Body of pancreas (tissue), 4 donors: ENCODE results near the gene ADAMTS7. TPM values are rescaled to one million over a fixed set of nuclear protein-coding genes. Genes with fewer than 3 reads are reported as not detected.

Source experiments
- ATAC-seq: fragments of 150-250 bp; one replicate; pipeline ENCODE4 v1.9.1; 2016
- DNase-seq, 4 donors: peaks; one replicate each; pipeline ENCODE4 v3.0.0-alpha.2; 2019
- H3K27ac ChIP-seq, 4 donors: fragments of 200-600 bp; sonication (generic); 1 replicate in 3 of 4; 2 replicates in 1 of 4; pipeline versions ENCODE4 v1.5.1 to v1.6.1; 2016 to 2019; ENCODE audit warnings: mild to moderate bottlenecking in 1 of 4, mixed read lengths in 1 of 4, moderate library complexity in 1 of 4
- H3K27me3 ChIP-seq, 2 donors: fragments of 200-600 bp; sonication (generic); one replicate each; pipeline ENCODE4 v1.6.0; 2016; ENCODE audit warnings: mild to moderate bottlenecking in 1 of 2
- H3K36me3 ChIP-seq, 2 donors: fragments of 200-600 bp; sonication (generic); replicated peaks in 1 of 2; 2 replicates each; pipeline ENCODE4 v1.5.1; 2016; ENCODE audit warnings: low read depth in 2 of 2; ENCODE audit not compliant: insufficient read depth in 1 of 2
- H3K4me1 ChIP-seq: fragments of 200-600 bp; sonication (generic); one replicate; pipeline ENCODE4 v1.6.0; 2016
- H3K4me3 ChIP-seq, 2 donors: fragments of 200-600 bp; sonication (generic); 1 replicate in 1 of 2; 2 replicates in 1 of 2; pipeline ENCODE4 v1.5.1; 2016 to 2019
- H3K9me3 ChIP-seq, 3 donors: fragments of 200-600 bp; sonication (generic); 1 replicate in 2 of 3; 2 replicates in 1 of 3; pipeline ENCODE4 v1.5.1; 2016
- CTCF ChIP-seq, 7 experiments: fragments of 450-650 bp in 4 of 7; fragments of 200-600 bp in 3 of 7; sonication (generic) in 3 of 7; IDR thresholded peaks; one replicate each; pipeline ENCODE4 v1.5.1; 2016 to 2019; ENCODE audit warnings: antibody characterized with exemption in 7 of 7
- POLR2A ChIP-seq, 3 donors: fragments of 450-650 bp; IDR thresholded peaks; one replicate each; pipeline ENCODE4 v1.6.1; 2016; ENCODE audit warnings: antibody characterized with exemption in 3 of 3, mild to moderate bottlenecking in 2 of 3
- WGBS, 2 donors: methylation state at CpG; one replicate each; pipeline ENCODE4 v1.1.5; 2017; 5-methylcytosine and 5-hydroxymethylcytosine counted together
- intact Hi-C: fragments of 100-400 bp; cut with DNase I; formaldehyde crosslinking; loops from one replicate; pipeline ENCODE4 v1.15.1; 2023
- small RNA-seq: library from RNA; depleted of rRNA; stranded (forward); fragments of <200 nt; gene quantifications from one replicate; pipeline ENCODE3, GENCODE V24; 2016
- total RNA-seq, 2 donors: library from RNA; depleted of rRNA; stranded (reverse); fragments of >200 nt; gene quantifications; one replicate each; pipeline ENCODE4 v1.1.0, GENCODE V29; 2016

Gene ADAMTS7
- total RNA-seq, 2 donors from 2014 or later, result 0.33 to 2.1 TPM

DNA sequence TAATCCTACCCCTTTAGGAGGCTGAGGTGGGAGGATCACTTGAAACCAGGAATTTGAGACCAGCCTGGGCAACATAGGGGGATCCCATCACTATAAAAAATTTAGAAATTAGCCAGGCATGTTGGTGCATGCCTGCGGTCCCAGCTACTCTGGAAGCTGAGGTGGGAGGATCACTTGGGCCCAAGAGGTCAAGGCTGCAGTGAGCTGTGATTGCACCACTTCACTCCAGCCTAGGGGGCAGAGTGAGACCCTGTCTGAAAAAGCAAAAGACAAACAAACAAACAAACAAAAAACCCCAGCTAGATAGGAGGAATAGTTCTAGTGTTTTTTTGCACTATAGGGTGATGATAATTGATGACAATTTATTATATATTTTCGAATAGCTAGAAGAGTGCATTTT, 99.6 kb downstream of the ADAMTS7 start:
- TF ChIP-seq CTCF (IDR thresholded peaks at IDR 0.05), result no peak
- no peak for TF ChIP-seq POLR2A (IDR thresholded peaks at IDR 0.05)
- 69 to 73% methylated on average over 2 of the region's 2 CpGs for WGBS, 2 donors
- no peaks in the 10 kb centered on the region for H3K9me3 ChIP-seq
- H3K27ac ChIP-seq, result no peak overlapping the region
- DNase-seq, result no peak
- H3K4me1 ChIP-seq, result peaks cover 7% of the 10 kb centered on the region
- ATAC-seq, result no peak
- no peak overlapping the region for H3K4me3 ChIP-seq
- intact Hi-C loops, result no loop called here
- no peaks in the 10 kb centered on the region for H3K36me3 ChIP-seq
- H3K27me3 ChIP-seq, result no peaks in the 10 kb centered on the region

DNA sequence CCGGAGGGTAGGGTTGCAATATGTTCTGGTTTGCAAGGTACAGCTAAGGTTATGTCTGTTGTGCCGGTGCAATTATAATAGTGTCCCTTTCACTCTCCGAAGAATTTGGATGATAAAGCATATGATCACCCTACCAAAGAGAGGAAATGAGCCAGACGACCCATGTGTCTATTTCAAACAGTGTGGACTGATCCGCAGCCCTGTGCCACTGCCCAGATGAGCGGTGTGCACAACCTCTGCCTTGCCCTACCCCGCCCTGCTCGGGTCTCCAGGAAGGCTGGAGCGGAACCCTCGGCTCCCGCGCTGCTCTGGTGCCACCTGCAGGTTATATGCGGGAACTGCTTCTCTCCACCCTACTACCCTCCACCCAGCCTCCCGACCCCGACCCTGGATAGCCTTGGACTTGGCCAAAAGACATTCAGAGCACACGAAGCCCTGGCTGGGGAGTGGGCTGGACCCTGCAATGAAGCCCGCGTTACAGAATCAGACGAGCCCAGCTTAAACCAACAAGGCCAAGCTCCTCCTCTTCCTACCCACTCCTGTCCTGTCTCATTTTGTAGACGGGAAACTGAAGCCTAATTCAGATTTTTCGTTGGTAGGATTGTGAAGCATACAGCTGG, 101.9 kb downstream of the ADAMTS7 start:
- intact Hi-C loops, result loop anchor here (10.0 kb wide), 1 partner anchor 85 kb away; the partner anchor contains the start of gene CHRNA3
- no peak overlapping the region for H3K4me3 ChIP-seq
- DNase-seq, result peak; percentile 68 to 74 (median 70)
- H3K9me3 ChIP-seq, result no peaks in the 10 kb centered on the region
- TF ChIP-seq CTCF (IDR thresholded peaks at IDR 0.05) (peak; percentile 79 to 93 (median 88)), POLR2A (IDR thresholded peaks at IDR 0.05) (no peak)
- 5% methylated on average over 18 to 21 of the region's 21 CpGs for WGBS, 2 donors
- H3K36me3 ChIP-seq, result no peaks in the 10 kb centered on the region
- no peaks in the 10 kb centered on the region for H3K27me3 ChIP-seq
- peak; percentile 93 for ATAC-seq
- H3K4me1 ChIP-seq, result peaks cover 7% of the 10 kb centered on the region
- H3K27ac ChIP-seq, result no peak overlapping the region

Small RNA genes lying within 50 kb of the gene (small RNA-seq; reads per million reads assigned to genes)
- gene AC022748.3, result not detected

Other genes with a start within 250 kb of the ADAMTS7 start
- 1 to 10 TPM in 1 of 2 donors, not detected in 1; 1.6 TPM for gene CHRNA5, start 245.9 kb downstream of the ADAMTS7 start, total RNA-seq
- under 1 TPM in 1 of 2 donors, not detected in 1; 0.52 TPM for gene CHRNA3, start 190.5 kb downstream of the ADAMTS7 start, total RNA-seq
- not detected for gene CHRNB4, start 170.3 kb downstream of the ADAMTS7 start, total RNA-seq
- gene MORF4L1, start 61.4 kb upstream of the ADAMTS7 start, total RNA-seq, result 100 to 1,000 TPM in 1 of 2 donors, 10 to 100 TPM in 1; 94.2 to 152 TPM
- gene CTSH, start 133.6 kb upstream of the ADAMTS7 start, total RNA-seq, result 100 to 1,000 TPM; 107 to 145 TPM